Measurements from ENCODE around the gene TCFL5.

TCFL5 gene

GRCh38 chr20:62834967-62835730, 26.5 kb downstream of the TCFL5 start:
- DNase-seq (ENCODE audit: low spot score): no peak

DNA sequence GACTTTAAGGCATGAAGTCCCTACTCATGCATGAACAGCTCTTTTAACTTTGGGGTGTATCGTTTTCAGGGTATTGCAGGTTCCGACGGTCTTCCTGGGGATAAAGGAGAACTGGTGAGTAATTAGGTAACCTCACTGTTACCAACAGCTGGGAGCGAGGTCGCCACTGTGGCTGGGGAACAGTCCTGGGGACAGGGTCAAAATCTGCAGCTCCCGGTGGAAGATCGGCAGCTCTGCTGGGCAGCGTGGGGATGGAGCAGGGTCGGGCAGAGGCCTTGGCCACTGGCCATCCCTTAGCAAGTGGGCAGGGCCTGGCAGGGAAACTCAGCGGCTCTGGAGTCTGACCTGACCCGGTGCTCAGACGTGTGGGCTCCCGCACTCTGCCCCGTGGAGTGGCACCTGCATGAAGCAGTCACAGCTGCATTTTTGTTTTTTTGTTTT, 28.7 kb downstream of the TCFL5 start:
- no peak for DNase-seq (ENCODE audit: low spot score)

DNA sequence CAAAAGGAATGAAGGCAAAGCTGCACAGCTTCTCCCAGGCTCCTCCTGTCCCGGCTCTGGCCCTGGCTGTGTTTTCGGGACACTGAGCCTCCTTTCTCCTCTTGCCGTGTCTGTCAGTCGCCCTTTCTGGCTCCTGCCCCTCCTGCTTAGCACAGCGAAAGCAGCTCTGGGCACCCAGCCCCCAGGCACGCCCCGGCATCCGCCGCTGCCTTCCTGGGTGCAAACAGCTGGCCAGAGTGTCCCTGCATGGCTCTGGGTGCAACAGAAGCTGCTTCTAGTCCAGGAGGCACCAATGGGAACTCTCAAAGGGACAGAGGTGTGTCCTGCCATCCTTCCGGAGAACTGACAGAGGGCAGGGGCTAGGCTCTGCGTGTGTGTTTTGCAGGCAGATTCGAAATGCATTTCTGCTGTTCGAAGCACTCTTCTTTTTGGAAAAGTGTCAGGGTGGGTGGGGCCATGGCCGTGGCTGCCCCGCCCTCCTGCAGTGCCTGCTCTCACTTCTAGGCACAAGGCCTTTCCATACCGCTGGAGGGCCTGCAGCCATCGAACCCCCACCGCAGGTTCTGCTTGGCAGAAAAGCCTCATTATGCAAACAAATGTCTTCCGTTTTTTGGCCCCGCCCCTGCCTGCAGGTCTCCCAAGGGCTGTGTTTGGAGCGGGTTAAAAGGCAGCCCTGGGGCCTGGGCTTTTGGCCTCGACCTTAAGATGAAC, 29.3 kb downstream of the TCFL5 start:
- DNase-seq (ENCODE audit: low spot score): no peak

- no peak for DNase-seq (ENCODE audit: low spot score)
Observed at GRCh38 chr20:62831854-62832211, 29.8 kb downstream of the TCFL5 start.

DNA sequence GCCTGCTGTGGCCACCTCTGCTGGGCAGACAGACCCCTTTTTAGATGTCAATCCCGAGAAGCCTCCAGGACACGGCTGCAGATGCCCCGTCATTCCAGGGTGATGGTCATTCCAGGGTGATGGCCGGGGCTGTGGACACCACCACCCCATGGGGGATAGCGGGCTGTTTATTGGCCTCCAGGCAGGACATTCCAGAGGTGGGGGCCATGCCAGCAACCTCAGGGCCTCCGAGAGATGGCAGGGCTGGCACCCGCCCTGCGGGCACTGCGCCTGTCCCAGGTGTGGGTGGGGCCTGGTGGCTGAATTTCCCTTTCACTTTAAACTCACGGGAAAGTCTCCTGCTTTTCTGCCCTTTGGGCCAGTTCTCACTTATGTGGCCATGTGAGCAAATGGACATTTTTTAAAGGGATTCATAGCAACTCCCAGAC, 30.2 kb downstream of the TCFL5 start:
- no peak for DNase-seq (ENCODE audit: low spot score)

DNA sequence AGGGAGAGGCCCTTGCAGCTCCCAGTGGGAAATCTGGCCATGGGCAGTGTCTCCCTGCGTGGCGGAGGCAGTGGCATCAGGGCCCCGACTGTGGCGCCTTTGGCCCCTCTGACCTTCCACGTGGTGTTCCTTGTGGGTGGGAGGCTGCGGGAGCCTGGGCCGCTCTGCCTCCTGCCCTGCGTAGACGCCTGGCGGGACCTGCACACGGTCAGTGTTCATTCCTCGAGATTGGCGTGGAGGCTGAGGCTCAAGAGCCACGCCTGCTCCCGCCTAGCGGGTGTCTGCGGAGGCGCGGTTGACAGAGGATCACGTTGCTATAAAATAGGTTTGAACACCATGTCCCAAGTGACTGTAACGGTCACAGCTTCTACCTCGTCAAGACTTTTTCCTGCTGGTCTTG, 30.8 kb downstream of the TCFL5 start:
- DNase-seq (ENCODE audit: low spot score): no peak

GRCh38 chr20:62830251-62830650, 31.4 kb downstream of the TCFL5 start:
- DNase-seq (ENCODE audit: low spot score): no peak

- no peak for DNase-seq (ENCODE audit: low spot score)
Observed at GRCh38 chr20:62829231-62830230, 32.1 kb downstream of the TCFL5 start.

- DNase-seq (ENCODE audit: low spot score): no peak
Observed at GRCh38 chr20:62828511-62829230, 33.0 kb downstream of the TCFL5 start.

- no peak for DNase-seq (ENCODE audit: low spot score)
Observed at GRCh38 chr20:62828051-62828450, 33.6 kb downstream of the TCFL5 start.

DNA sequence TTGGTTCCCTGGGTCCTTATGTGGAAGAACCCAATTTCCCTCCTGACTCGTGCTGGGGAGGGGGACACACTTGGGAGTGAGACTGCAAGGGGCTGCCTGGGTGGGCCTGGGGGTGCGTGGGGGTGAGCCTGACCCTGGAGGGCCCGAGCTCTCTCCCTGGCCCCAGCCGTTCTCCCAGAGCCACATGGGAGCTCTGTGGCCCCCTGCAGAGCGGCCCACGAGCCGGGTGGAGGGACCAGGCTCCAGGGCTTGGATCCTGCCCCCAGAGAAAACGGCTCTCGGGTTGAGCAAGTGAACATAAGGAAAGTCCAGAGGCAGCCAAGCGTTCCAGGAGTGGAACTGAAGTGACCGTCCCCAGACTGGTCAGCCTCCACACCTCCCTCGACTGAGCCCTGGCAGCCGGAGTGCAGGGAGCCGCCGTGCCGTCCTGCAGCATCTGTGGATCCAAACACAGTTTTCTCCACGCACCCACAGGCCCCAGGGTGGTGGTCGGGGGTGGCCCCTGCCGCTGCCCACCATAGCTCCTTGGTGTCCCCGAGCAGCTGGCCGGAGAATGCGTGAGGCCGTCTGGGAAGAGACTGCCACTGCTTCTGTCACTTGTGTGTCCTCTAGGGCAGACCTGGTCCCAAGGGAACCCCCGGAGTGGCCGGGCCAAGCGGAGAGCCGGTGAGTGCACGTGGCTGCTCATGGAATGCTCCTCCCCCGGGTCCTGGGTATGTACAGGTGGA, 34.1 kb downstream of the TCFL5 start:
- no peak for DNase-seq (ENCODE audit: low spot score)

DNA sequence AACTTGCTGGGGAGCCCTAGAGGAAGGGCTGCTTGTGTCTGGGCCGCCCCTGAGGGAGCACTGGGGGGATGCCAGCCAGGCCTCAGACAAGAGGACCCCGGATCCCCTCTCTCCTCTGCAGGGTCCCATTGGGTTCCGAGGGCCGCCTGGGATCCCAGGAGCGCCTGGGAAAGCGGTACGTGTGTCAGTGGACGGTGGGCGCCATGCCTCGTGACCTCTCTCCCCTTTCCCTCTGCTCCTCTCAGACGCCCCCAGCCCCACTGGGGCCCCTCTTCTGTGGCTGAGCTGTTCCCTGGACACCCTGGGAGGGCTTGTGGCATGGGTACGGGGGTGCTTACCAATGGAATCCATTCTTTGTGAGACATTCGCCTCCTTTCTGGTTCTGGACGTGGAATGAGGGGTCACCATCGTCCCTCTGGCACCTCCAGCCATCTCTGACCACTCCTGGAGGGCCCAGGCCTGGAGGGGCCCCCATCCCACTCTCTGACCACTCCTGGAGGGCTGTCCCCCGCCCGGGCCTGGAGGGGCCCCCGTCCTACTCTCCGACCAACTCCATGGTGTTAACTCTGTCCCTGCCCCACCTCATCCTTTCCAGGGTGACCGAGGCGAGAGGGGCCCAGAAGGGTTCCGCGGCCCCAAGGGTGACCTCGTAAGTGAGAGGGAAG, 34.8 kb downstream of the TCFL5 start:
- no peak for DNase-seq (ENCODE audit: low spot score)

- no peak for DNase-seq (ENCODE audit: low spot score)
Observed at GRCh38 chr20:62825986-62826645, 35.5 kb downstream of the TCFL5 start.

DNA sequence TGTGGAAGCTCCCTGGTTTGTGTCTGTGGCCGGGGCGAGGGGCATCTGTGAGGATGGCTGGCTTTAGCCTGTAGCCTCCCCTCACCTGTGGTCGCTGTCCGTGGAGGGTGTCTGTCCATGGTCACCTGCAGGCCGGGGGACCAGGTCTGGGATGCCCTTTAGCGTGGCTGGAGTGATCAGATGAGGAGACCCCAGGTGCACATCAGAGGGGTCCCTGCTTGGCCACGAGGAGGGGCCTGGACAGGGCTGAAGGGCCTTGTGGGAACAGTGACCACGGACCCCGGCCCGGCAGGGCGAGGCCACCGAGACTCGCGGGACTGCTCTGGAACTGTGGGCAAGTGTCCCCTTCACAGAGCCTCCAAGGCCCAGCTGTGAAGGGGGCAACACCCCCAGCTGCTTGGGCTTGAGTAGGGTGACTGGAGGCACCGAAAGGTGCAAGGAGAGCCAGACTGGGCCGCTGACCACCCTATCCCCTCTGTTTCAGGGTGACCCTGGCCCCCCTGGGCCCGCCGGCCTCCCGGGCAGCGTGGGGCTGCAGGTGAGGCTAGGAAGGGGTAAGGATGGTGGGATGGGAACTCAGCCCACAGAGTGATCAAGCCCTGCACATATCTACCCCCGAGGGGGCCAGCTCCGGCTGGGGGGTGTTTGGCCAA, 36.2 kb downstream of the TCFL5 start:
- DNase-seq (ENCODE audit: low spot score): no peak

- DNase-seq (ENCODE audit: low spot score): no peak
Observed at GRCh38 chr20:62824476-62825332, 36.9 kb downstream of the TCFL5 start.

GRCh38 chr20:62823688-62824475, 37.7 kb downstream of the TCFL5 start:
- no peak for DNase-seq (ENCODE audit: low spot score)
